NCI-H128 (cell line): ENCODE data around the gene IL3RA.
"Not testable (repeated sequence)": the region's sequence is repeated elsewhere in the genome, so short reads cannot be mapped to it uniquely, and the experiment has no call there.

ENCODE experiments used
- DNase-seq: peaks from one replicate; lab custom pipeline; 2025; ENCODE audit not compliant: unreplicated experiment; lab: John Stamatoyannopoulos, UW

The IL3RA gene

GRCh38 chrX:1421433-1422134, 85.0 kb downstream of the IL3RA start:
- no peak for DNase-seq

GRCh38 chrX:1422135-1422465, 85.5 kb downstream of the IL3RA start:
- DNase-seq: no peak

- no peak for DNase-seq
Measured at GRCh38 chrX:1423215-1423614, 86.6 kb downstream of the IL3RA start.

- DNase-seq: no peak
Measured at GRCh38 chrX:1424147-1424851, 87.7 kb downstream of the IL3RA start.

DNA sequence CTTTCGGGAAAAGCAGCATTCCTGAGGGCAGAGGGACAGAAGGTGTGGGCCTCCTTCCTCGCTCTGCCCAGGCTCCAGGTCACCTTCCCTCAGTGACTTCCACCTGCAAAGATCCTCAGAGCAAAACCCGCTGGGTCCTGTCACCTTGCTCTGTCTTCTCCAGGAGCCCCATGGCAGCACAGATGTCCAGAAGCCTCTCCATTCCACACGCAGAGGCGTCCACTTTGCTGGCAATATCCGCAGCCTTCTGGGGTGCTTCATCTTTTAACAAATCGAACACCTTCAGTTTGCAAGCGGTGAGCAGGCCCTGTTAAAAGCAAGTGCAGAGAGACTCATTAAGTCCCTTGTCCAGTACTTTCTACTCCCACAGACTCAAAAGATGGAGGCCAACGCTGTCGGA, 88.8 kb downstream of the IL3RA start:
- DNase-seq: no peak

GRCh38 chrX:1426321-1426720, 89.7 kb downstream of the IL3RA start:
- not testable (repeated sequence) for DNase-seq

DNA sequence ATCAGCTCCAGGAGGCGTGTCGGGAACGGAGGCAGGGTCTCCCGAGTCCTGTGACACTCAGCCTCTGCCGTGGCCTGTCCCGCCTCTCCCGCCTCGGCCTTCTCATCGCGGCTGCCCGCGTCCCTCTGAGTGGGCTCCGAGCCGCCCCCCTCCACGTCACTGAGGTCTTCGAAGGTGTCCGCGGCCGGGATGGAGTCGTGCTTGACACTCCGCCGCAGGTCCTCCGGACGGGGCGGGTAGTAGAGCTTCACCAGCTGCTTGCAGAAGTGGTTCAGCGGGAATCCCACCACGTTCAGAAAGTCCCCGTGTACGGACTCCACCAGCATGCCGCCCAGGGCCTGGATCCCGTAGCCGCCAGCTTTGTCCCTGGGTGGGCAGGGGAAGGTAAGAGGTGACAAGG, 91.2 kb downstream of the IL3RA start:
- DNase-seq: no peak

- DNase-seq: no peak
Measured at GRCh38 chrX:1430451-1430850, 93.9 kb downstream of the IL3RA start.
